Stimulated activated naive B cell treated with anti-CD40 and anti-IgM and Interleukin-4, amounts not matched to agents 10 μg/mL and 1 μg/mL and 100 μg/mL, for 72 hours (primary cell): ENCODE measurements around the gene ZCCHC17.
A peak's percentile ranks its signal among the peaks of the same experiment; 100 is the strongest.
"Not testable (repeated sequence)": the region's sequence is repeated elsewhere in the genome, so short reads cannot be mapped to it uniquely, and the experiment has no call there.

Experiments used
- ATAC-seq, 2 donors: fragments of 150-1000 bp; cut with Tn5 transposase; replicated peaks; 2 replicates each; pipeline ENCODE4 v1.10.0; 2021; ENCODE audit warnings: moderate library complexity in 1 of 2
- DNase-seq: peaks from one replicate; pipeline ENCODE4 v3.0.0; 2021
- H3K27ac Mint-ChIP-seq: one replicate; pipeline ENCODE4 v1.8.0; 2022; ENCODE audit warnings: mild to moderate bottlenecking, mixed read lengths
- H3K27me3 Mint-ChIP-seq, 2 donors: one replicate each; pipeline ENCODE4 v1.8.0; 2022; ENCODE audit warnings: mixed read lengths in 2 of 2
- H3K36me3 Mint-ChIP-seq, 2 donors: one replicate each; pipeline ENCODE4 v1.8.0; 2022; ENCODE audit warnings: mixed read lengths in 2 of 2, mild to moderate bottlenecking in 1 of 2
- H3K4me1 Mint-ChIP-seq, 2 donors: one replicate each; pipeline ENCODE4 v1.8.0; 2022; ENCODE audit warnings: mixed read lengths in 2 of 2, mild to moderate bottlenecking in 1 of 2
- H3K4me3 Mint-ChIP-seq, 2 donors: one replicate each; pipeline ENCODE4 v1.8.0; 2022; ENCODE audit warnings: mild to moderate bottlenecking in 2 of 2, mixed read lengths in 2 of 2, moderate library complexity in 1 of 2
- H3K9me3 Mint-ChIP-seq, 2 donors: one replicate each; pipeline ENCODE4 v1.8.0; 2022; ENCODE audit warnings: mixed read lengths in 2 of 2, mild to moderate bottlenecking in 1 of 2

ZCCHC17 gene, protein sequence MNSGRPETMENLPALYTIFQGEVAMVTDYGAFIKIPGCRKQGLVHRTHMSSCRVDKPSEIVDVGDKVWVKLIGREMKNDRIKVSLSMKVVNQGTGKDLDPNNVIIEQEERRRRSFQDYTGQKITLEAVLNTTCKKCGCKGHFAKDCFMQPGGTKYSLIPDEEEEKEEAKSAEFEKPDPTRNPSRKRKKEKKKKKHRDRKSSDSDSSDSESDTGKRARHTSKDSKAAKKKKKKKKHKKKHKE

DNA sequence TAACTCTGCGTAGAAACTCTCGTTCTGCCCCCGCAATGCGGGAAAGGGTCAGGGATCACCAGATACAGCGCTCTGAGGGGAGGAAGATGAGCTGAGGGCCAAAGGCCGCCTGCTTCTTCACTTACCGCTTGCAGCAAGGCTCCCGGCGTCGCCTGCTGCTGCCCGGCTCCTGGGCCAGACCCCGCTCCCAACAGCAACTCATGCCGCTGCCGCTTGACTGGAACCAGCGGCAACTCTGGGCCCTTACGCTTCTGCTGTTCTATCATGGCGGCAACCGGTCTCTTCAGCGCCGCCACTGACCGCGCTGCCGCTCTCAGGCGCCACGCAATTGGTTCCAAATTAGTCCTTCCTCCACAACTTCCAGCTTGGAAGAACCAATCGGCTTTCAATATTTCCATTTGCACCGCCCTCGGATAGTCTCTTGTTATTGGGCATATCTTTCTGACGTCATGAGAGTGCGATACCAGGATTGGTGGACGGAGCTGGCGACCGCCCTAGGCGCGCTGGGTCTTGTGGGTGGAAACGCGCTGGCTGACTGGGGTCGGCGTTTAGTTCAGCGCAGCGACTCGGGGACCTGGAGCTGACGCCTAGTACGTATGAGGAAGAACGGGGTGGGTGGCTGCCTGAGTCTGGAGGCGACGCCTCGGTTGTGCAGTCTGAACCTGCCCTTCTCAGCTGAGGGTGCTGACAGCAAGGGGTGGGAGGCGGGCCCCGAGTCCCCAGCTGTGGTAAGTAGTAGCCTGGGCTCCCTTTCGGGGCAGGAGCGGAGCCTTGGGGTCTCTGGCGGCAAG is at the start of gene ZCCHC17, which contains the start of gene SNRNP40:
Gene ZCCHC17, plus strand, starts transcription at position 547 of the 791 bp plus-strand sequence. CDS start 13,067 bp downstream, outside the sequence.
Gene SNRNP40, minus strand, starts transcription at position 303 of the 791 bp plus-strand sequence. Its CDS starts 37 bp downstream, at position 266.
- ATAC-seq (peak; percentile 97 to 98), DNase-seq (peak; percentile 96)
- no peak within 1 kb of the TSS for H3K27ac Mint-ChIP-seq
- H3K27me3 Mint-ChIP-seq, result no peaks in the 10 kb centered on the region
- no peak within 1 kb of the TSS for H3K4me3 Mint-ChIP-seq
- H3K36me3 Mint-ChIP-seq, result peaks cover 21 to 32% of the 10 kb centered on the region in 2 donors
- H3K4me1 Mint-ChIP-seq, result peaks cover 17 to 19% of the 10 kb centered on the region in 2 donors
- no peaks in the 10 kb centered on the region for H3K9me3 Mint-ChIP-seq

DNA sequence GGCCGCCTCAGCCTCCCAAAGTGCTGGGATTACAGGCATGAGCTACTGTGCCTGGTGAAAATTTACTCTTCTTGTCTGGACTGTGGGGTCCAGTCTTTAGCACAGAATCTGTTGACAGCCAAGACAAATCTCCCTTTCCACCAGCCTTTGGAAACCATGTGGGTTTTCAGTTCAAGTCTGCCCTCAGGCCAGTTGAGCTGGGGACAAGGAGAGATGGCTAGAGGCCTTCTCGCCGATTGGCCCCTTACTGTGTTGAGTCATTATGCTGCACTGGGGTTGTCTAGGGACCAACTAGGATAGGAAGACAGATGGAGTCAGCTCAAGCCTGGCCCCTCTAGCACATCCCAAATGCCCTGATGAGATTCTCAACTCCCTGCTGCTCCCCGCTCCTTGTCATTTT is 48.6 kb upstream of the ZCCHC17 start:
- Mint-ChIP-seq H3K9me3 (no peaks in the 10 kb centered on the region), H3K4me3 (no peak overlapping the region), H3K4me1 (no peaks in the 10 kb centered on the region), H3K36me3 (peaks cover 0 to 3% of the 10 kb centered on the region in 2 donors), H3K27ac (no peak overlapping the region), H3K27me3 (peaks cover 0 to 10% of the 10 kb centered on the region in 2 donors)
- ATAC-seq (no peak), DNase-seq (no peak)

DNA sequence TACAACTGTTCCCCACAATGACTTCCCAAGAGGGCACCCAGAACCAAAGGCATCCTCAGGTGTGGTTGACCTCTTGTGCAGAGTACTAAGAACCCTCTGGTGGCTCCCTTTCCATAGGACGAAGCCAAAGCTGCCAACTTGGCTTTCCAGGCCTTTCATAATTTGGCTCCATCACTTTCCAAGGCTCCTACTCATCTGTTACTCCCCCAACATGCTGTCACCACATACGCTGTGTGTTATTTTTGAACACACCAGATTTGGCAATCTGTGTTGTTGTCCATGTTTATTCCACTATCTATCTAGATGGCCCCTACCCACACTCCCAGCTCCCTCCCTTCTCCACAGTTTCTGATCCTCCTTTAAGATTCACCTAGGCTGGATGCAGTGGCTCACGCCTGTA is 47.0 kb upstream of the ZCCHC17 start:
- Mint-ChIP-seq H3K27ac (no peak overlapping the region), H3K4me1 (no peaks in the 10 kb centered on the region), H3K27me3 (no peaks in the 10 kb centered on the region), H3K36me3 (peaks cover 0 to 3% of the 10 kb centered on the region in 2 donors), H3K4me3 (no peak overlapping the region), H3K9me3 (no peaks in the 10 kb centered on the region)
- DNase-seq (no peak), ATAC-seq (no peak)

DNA sequence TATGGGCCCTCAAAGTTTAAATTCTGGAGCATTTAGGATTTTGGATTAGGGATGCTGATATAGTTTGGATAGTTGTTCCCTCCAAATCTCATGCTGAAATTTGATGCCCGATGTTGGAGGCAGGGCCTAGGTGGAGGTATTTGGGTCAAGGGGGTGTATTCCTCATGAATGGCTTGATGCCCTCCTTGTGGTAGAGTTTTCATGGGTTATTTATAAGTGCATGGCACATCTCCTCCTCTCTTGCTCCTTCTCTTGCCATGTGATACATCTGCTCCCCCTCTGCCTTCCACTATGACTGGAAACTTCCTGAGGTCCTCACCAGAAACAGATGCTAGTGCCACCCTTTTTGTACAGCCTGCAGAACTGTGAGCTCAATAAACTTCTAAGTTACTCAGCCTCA is 39.6 kb upstream of the ZCCHC17 start:
- DNase-seq (no peak), ATAC-seq (no peak)
- H3K9me3 Mint-ChIP-seq, result no peaks in the 10 kb centered on the region
- no peak overlapping the region for H3K27ac Mint-ChIP-seq
- no peak overlapping the region for H3K4me3 Mint-ChIP-seq
- H3K4me1 Mint-ChIP-seq, result no peaks in the 10 kb centered on the region
- H3K36me3 Mint-ChIP-seq, result peaks cover 24 to 28% of the 10 kb centered on the region in 2 donors
- H3K27me3 Mint-ChIP-seq, result no peaks in the 10 kb centered on the region

DNA sequence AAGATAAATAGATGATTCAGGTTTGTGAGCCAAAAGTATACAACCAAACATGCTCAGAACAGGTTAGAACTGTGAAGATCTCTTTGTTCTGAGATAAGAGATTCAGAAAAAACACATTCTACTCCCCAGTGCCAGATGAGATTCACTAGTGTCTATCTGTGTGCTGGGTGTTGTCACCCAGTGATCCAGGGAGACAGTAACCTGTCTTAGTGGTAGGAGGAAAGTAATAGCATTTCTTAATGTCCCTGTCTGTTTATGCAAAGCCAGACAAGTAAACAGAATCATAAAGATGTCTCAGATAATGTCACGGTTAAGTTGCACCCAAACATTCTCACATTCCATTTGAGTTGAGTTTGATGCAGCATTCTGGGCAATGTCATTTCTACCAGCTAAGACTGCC is 38.3 kb upstream of the ZCCHC17 start:
- DNase-seq, result no peak
- H3K36me3 Mint-ChIP-seq, result peaks cover 26 to 33% of the 10 kb centered on the region in 2 donors
- no peak for ATAC-seq
- H3K4me1 Mint-ChIP-seq, result no peaks in the 10 kb centered on the region
- H3K27ac Mint-ChIP-seq, result no peak overlapping the region
- no peaks in the 10 kb centered on the region for H3K9me3 Mint-ChIP-seq
- H3K4me3 Mint-ChIP-seq, result no peak overlapping the region
- no peaks in the 10 kb centered on the region for H3K27me3 Mint-ChIP-seq

DNA sequence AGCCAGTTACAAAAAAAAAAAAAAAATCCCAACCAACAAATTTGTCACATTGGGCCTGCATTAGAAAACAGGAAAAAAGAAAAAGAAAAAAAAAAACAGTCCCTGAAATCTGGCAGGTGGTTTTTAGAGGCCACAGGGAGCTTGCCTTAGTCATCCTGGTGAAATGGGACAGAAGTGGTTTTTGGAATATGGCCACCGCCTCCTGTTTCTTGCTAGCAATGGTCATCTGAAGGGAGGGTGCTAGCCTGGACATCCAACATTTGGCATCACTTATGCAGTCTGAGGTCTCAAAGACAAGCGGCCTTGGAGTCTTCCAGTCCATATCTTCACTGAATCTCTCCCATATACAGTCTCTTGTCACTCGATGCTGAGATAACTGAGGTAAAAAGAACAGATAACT is 37.1 kb upstream of the ZCCHC17 start:
- H3K4me1 Mint-ChIP-seq, result no peaks in the 10 kb centered on the region
- no peaks in the 10 kb centered on the region for H3K27me3 Mint-ChIP-seq
- no peaks in the 10 kb centered on the region for H3K9me3 Mint-ChIP-seq
- peaks cover 29 to 40% of the 10 kb centered on the region in 2 donors for H3K36me3 Mint-ChIP-seq
- ATAC-seq (no peak), DNase-seq (no peak)
- H3K27ac Mint-ChIP-seq, result no peak overlapping the region
- no peak overlapping the region for H3K4me3 Mint-ChIP-seq

DNA sequence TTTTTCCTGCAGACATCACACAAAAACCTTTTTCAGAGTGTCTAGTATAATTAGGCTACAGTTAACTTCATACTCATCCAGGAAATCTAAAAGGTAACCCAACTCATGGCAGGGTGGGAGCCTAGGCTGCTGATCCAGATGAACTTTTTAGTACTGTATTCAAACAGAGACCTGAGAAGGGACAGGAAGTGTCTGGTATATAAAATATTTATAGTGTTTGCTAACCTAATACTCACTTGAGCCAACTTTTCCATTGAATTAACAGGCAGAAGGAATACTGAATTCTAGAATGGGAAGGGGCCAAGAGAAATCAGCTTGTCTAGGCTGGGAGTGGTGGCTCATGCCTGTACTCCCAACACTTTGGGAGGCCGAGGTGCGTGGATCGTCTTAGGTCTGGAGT is 34.9 kb upstream of the ZCCHC17 start:
- no peak for ATAC-seq
- Mint-ChIP-seq H3K36me3 (peaks cover 38 to 57% of the 10 kb centered on the region in 2 donors), H3K4me1 (no peaks in the 10 kb centered on the region), H3K27me3 (no peaks in the 10 kb centered on the region), H3K27ac (no peak overlapping the region), H3K9me3 (no peaks in the 10 kb centered on the region), H3K4me3 (no peak overlapping the region)
- no peak for DNase-seq

DNA sequence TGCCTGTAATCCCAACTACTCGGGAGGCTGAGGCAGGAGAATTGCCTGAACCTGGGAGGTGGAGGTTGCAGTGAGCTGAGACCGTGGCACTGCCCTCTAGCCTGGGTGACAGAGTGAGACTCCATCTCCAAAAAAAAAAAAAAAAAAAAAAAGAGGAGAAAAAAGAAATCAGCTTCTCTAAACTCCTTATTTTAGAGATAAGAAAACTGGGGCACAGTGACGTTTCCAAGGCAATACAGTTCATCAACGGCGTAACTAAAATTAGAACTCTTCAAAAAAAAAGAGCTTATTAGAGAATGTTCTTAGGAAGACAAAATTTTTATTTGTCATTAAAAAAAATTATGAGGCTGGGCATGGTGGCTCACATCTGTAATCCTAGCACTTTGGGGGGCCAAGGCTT is 34.4 kb upstream of the ZCCHC17 start:
- not testable (repeated sequence) for DNase-seq, H3K27ac Mint-ChIP-seq, H3K27me3 Mint-ChIP-seq, H3K4me3 Mint-ChIP-seq, H3K9me3 Mint-ChIP-seq, ATAC-seq, H3K4me1 Mint-ChIP-seq
- peaks cover 42 to 59% of the 10 kb centered on the region in 2 donors for H3K36me3 Mint-ChIP-seq

DNA sequence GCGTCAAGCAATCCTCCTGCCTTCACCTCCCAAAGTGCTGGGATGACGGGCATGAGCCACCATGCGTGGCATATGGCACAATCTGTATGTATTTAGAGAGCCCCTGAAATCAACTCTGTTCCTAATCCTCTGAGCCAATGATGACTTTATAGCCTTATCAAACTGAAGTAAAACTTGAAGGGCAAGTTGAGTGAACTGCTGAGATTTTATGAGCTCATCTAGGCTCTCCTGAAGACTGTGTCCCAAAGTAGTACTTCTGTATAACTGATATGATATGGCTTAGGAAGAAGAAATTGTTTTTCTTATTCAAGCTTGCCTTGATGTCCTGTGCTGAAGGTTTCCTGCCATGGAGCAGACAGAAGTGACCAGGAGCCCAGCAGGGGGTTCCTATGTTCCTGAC is 33.4 kb upstream of the ZCCHC17 start:
- no peaks in the 10 kb centered on the region for H3K4me1 Mint-ChIP-seq

DNA sequence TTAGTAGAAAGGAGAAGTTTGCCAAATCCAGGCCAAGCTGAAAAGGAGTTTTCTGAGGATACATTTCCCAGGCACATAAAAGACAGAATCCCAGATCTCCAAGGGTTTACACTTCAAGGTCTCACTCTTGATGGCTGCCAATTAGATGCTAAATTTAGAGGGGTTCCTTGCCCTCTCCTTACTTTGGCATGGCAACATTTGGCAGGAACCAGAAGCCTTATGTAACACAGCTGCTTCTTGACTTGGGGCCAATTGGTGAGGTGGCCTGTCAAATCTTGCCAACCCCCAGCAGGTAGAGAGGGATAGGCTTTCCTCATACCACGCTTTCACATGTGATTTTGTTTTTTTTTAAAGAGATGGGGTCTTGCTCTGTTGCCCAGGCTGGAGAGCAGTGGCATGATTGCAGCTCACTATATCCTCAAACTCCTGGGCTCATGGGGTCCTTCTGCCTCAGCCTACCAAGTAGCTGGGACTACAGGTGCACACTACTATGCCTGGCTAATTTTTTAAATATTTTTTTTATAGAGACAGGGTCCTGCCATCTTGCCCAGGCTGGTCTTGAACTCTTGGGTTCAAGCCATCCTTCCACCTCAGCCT is 31.9 kb upstream of the ZCCHC17 start:
- Mint-ChIP-seq H3K4me1 (no peaks in the 10 kb centered on the region), H3K27me3 (no peaks in the 10 kb centered on the region), H3K36me3 (peaks cover 44 to 59% of the 10 kb centered on the region in 2 donors), H3K9me3 (no peaks in the 10 kb centered on the region), H3K4me3 (no peak overlapping the region), H3K27ac (no peak overlapping the region)
- ATAC-seq (no peak), DNase-seq (no peak)

More for the DNA sequence above, 33.4 kb upstream of the ZCCHC17 start:
- DNase-seq, result no peak
- H3K27ac Mint-ChIP-seq, result no peak overlapping the region
- H3K4me3 Mint-ChIP-seq, result no peak overlapping the region
- H3K9me3 Mint-ChIP-seq, result no peaks in the 10 kb centered on the region
- H3K27me3 Mint-ChIP-seq, result no peaks in the 10 kb centered on the region
- H3K36me3 Mint-ChIP-seq, result peaks cover 42 to 58% of the 10 kb centered on the region in 2 donors
- no peak for ATAC-seq

DNA sequence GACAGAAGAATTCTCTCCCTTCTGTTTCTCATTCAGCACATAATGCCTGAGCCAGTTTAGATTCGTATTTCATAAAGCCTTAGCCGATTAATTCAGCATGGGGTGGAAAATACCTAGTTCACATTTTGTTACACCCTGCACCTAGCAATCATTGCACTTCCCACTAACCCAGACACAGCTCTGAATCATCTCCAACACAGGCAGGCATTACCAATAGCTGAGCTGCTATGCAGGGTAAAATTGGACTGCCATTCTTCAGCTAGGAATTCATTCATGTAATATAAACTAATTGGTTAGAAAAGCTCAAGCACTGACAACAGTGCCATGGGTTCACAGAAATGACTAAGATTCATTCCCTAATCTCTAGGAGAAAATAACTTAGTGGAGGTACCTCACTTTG is 30.3 kb upstream of the ZCCHC17 start:
- Mint-ChIP-seq H3K4me1 (no peaks in the 10 kb centered on the region), H3K4me3 (no peak overlapping the region), H3K36me3 (peaks cover 42 to 62% of the 10 kb centered on the region in 2 donors), H3K27me3 (no peaks in the 10 kb centered on the region), H3K27ac (no peak overlapping the region), H3K9me3 (no peaks in the 10 kb centered on the region)
- DNase-seq (no peak), ATAC-seq (no peak)

DNA sequence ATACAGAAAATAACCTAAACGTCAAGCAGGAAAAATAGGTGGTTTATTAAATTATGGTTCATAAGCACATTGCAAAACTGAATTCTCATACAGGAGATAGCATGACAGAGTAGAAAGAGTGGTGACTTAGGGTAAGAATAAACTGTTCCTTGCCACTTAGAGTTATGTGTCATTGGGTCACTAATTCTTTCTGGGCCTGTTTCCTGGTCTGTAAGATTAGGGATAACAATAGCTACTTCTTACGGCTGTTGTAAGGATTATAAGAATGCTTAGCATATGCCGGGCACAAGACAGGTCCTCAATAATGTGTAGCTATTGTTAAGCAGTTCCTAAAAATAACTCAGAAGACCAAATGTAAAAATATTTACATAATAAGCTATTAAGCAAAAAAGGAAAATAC is 24.5 kb upstream of the ZCCHC17 start:
- ATAC-seq (no peak), DNase-seq (no peak)
- no peak overlapping the region for H3K27ac Mint-ChIP-seq
- H3K4me3 Mint-ChIP-seq, result no peak overlapping the region
- H3K9me3 Mint-ChIP-seq, result no peaks in the 10 kb centered on the region
- no peaks in the 10 kb centered on the region for H3K4me1 Mint-ChIP-seq
- peaks cover 32 to 50% of the 10 kb centered on the region in 2 donors for H3K36me3 Mint-ChIP-seq
- H3K27me3 Mint-ChIP-seq, result no peaks in the 10 kb centered on the region

DNA sequence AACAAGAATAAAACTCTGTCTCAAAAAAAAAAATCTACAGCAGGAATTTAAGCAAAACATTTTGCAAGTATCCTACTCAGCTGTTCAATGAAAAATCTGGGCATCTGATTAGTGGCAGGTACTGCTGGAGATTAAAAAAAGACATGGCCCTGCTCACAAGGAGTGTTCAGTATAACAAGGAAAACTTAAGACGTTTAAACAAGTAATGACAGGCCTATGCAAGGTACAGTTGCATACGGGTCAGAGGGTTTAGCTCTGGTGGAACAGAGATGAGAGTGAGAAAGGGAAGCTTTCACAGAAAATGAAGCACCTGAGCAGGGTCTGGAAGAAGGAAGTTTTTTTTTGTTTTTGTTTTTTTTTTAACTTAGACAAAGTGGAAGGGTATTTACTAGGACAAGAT is 23.2 kb upstream of the ZCCHC17 start:
- no peaks in the 10 kb centered on the region for H3K27me3 Mint-ChIP-seq
- ATAC-seq (no peak), DNase-seq (no peak)
- no peaks in the 10 kb centered on the region for H3K4me1 Mint-ChIP-seq
- H3K9me3 Mint-ChIP-seq, result no peaks in the 10 kb centered on the region
- peaks cover 32 to 50% of the 10 kb centered on the region in 2 donors for H3K36me3 Mint-ChIP-seq
- no peak overlapping the region for H3K4me3 Mint-ChIP-seq
- H3K27ac Mint-ChIP-seq, result peak overlapping the region; percentile 26

DNA sequence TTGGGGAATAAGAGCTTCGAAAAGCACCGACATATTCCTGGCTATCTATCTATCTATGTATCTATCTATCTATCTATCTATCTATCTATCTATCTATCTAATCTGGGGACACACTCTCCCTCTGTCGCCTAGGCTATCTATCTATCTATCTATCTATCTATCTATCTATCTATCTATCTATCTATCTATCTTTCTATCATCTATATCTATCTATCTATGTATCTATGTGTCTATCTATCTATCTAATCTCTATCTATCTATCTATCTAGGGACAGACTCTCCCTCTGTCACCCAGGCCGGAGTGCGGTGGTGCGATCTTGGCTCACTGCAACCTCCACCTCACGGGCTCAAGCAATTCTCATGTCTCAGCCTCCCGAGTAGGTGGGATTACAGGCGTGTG is 14.4 kb upstream of the ZCCHC17 start:
- not testable (repeated sequence) for ATAC-seq, DNase-seq, H3K9me3 Mint-ChIP-seq, H3K27ac Mint-ChIP-seq, H3K4me3 Mint-ChIP-seq, H3K27me3 Mint-ChIP-seq, H3K4me1 Mint-ChIP-seq
- H3K36me3 Mint-ChIP-seq, result peaks cover 41 to 46% of the 10 kb centered on the region in 2 donors
